Panc1 (cell line): ENCODE data around the gene ZNF462. TPM values are rescaled to one million over a fixed set of nuclear protein-coding genes. Genes with fewer than 3 reads are reported as not detected.

Source experiments
- ATAC-seq: fragments of 200-7000 bp; cut with Tn5 transposase; 2 replicates; pipeline ENCODE4 v1.9.1; 2020; ENCODE audit warnings: mild to moderate bottlenecking, moderate library complexity
- BruUV-seq: library from RNA; stranded (reverse); fragments of 400-500 nt; replicated peaks from 2 replicates; lab custom pipeline; 2021; lab: Mats Ljungman, UMichigan
- CTCF ChIA-PET: fragments of 300-600 bp; sonication (Branson Sonifier 250); formaldehyde crosslinking; loops from one replicate; lab custom pipeline; 2022; ENCODE audit warnings: antibody characterized with exemption; lab: Charles Lee
- POLR2A ChIA-PET: fragments of 300-600 bp; sonication (Branson Sonifier 250); formaldehyde crosslinking; loops from one replicate; lab custom pipeline; 2022; ENCODE audit warnings: antibody characterized with exemption; lab: Charles Lee
- DNase-seq: peaks from one replicate; pipeline ENCODE4 v3.0.0-alpha.2; 2010; ENCODE audit warnings: low read depth, low spot score
- H3K27ac ChIP-seq: 2 replicates; pipeline ENCODE4 v1.5.1; 2011; ENCODE audit warnings: mild to moderate bottlenecking, low read length, inconsistent platforms
- H3K27me3 ChIP-seq: fragments of 200-500 bp; sonication (Bioruptor generic); 2 replicates; pipeline ENCODE4 v1.6.0; 2014; ENCODE audit warnings: low read length, inconsistent platforms; ENCODE audit not compliant: control insufficient read depth, insufficient read depth
- H3K36me3 ChIP-seq: fragments of 200-500 bp; sonication (Bioruptor generic); 2 replicates; pipeline ENCODE4 v1.5.1; 2014; ENCODE audit warnings: inconsistent platforms, mild to moderate bottlenecking, low read length, moderate library complexity; ENCODE audit not compliant: control insufficient read depth, insufficient read depth
- H3K4me1 ChIP-seq: 2 replicates; pipeline ENCODE4 v1.5.1; 2011; ENCODE audit warnings: inconsistent platforms, mild to moderate bottlenecking, low read length, moderate library complexity; ENCODE audit not compliant: control insufficient read depth, insufficient read depth
- H3K4me3 ChIP-seq, 2 experiments: 2 replicates each; pipeline ENCODE4 v1.5.1; 2011 to 2012; ENCODE audit warnings: low read depth in 2 of 2, low read length in 2 of 2, mild to moderate bottlenecking in 2 of 2, inconsistent platforms in 1 of 2, moderate library complexity in 1 of 2
- H3K9me3 ChIP-seq: fragments of 200-500 bp; sonication (Bioruptor generic); 2 replicates; pipeline ENCODE4 v1.5.1; 2014; ENCODE audit warnings: low read depth, mild to moderate bottlenecking, inconsistent platforms, low read length, moderate library complexity; ENCODE audit not compliant: control insufficient read depth, insufficient read depth
- POLR2AphosphoS5 ChIP-seq: IDR thresholded peaks from 2 replicates; pipeline ENCODE4 v1.6.1; 2012; ENCODE audit warnings: mild to moderate bottlenecking, low read depth, low read length, moderate library complexity
- SIN3A ChIP-seq: IDR thresholded peaks from 2 replicates; pipeline ENCODE4 v1.6.1; 2012; ENCODE audit warnings: low read depth, mild to moderate bottlenecking, low read length, moderate library complexity, borderline replicate concordance; ENCODE audit not compliant: insufficient read depth
- TCF7L2 ChIP-seq: IDR thresholded peaks from 2 replicates; pipeline ENCODE4 v1.6.1; 2011; ENCODE audit warnings: mild to moderate bottlenecking, low read depth, low read length, inconsistent platforms
- in situ Hi-C: cut with HindIII; loops from 2 replicates; pipeline ENCODE4 v1.10.0; 2016; ENCODE audit warnings: low sequenced_read_pairs, low pct_unique_long_range_greater_than_20kb
- intact Hi-C: fragments of 100-400 bp; cut with micrococcal nuclease; formaldehyde crosslinking; loops from one replicate; pipeline ENCODE4 v1.10.0; 2022; ENCODE audit not compliant: unreplicated experiment
- total RNA-seq: library from RNA; stranded (reverse); gene quantifications from one replicate; pipeline ENCODE4 v1.2.1, GENCODE V29; 2021; ENCODE audit not compliant: unreplicated experiment
- TF ChIP-seq, protein P1 (sequence below), 2 experiments: IDR thresholded peaks; 2 replicates each; pipeline ENCODE4 v1.6.1; 2011 to 2012; ENCODE audit warnings: low read depth in 2 of 2, control low read depth in 1 of 2, low read length in 1 of 2, mild to moderate bottlenecking in 1 of 2, moderate library complexity in 1 of 2; ENCODE audit not compliant: insufficient read depth in 1 of 2
- TF ChIP-seq, protein P2 (sequence below): fragments of 450-650 bp; IDR thresholded peaks from 2 replicates; pipeline ENCODE4 v1.5.1; 2017; ENCODE audit warnings: mild to moderate bottlenecking

Gene ZNF462
- total RNA-seq, 1 experiment from 2014 or later = 34.8 TPM

DNA sequence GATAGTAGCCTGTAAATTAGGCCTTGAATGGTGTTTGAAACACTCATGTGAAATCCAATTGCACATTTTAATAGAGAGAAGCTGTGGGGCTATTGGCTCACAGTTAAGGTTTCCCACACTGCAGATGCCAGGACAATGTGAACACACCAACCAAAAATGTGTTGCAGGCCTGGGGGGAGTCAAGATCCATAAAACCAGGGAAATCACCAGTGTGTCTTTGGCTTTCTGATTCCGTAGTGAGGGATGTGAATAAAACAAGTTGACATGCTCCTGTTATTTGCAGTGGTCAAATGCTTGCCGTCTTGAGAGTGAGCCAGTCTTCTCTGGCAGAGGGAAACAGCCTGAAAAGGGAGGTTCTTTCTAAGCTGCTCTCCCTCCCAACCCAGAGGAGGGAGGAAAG lies 79.0 kb downstream of the ZNF462 start:
- no peaks in the 10 kb centered on the region for H3K27me3 ChIP-seq
- TF ChIP-seq, protein P1, sequence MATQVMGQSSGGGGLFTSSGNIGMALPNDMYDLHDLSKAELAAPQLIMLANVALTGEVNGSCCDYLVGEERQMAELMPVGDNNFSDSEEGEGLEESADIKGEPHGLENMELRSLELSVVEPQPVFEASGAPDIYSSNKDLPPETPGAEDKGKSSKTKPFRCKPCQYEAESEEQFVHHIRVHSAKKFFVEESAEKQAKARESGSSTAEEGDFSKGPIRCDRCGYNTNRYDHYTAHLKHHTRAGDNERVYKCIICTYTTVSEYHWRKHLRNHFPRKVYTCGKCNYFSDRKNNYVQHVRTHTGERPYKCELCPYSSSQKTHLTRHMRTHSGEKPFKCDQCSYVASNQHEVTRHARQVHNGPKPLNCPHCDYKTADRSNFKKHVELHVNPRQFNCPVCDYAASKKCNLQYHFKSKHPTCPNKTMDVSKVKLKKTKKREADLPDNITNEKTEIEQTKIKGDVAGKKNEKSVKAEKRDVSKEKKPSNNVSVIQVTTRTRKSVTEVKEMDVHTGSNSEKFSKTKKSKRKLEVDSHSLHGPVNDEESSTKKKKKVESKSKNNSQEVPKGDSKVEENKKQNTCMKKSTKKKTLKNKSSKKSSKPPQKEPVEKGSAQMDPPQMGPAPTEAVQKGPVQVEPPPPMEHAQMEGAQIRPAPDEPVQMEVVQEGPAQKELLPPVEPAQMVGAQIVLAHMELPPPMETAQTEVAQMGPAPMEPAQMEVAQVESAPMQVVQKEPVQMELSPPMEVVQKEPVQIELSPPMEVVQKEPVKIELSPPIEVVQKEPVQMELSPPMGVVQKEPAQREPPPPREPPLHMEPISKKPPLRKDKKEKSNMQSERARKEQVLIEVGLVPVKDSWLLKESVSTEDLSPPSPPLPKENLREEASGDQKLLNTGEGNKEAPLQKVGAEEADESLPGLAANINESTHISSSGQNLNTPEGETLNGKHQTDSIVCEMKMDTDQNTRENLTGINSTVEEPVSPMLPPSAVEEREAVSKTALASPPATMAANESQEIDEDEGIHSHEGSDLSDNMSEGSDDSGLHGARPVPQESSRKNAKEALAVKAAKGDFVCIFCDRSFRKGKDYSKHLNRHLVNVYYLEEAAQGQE (IDR thresholded peaks at IDR 0.05; ENCODE audit: insufficient read depth in 1 of 2, low read depth in 2 of 2, low read length in 1 of 2) = no peak
- TF ChIP-seq TCF7L2 (no peak), SIN3A (no peak), POLR2AphosphoS5 (no peak)
- TF ChIP-seq, protein P2, sequence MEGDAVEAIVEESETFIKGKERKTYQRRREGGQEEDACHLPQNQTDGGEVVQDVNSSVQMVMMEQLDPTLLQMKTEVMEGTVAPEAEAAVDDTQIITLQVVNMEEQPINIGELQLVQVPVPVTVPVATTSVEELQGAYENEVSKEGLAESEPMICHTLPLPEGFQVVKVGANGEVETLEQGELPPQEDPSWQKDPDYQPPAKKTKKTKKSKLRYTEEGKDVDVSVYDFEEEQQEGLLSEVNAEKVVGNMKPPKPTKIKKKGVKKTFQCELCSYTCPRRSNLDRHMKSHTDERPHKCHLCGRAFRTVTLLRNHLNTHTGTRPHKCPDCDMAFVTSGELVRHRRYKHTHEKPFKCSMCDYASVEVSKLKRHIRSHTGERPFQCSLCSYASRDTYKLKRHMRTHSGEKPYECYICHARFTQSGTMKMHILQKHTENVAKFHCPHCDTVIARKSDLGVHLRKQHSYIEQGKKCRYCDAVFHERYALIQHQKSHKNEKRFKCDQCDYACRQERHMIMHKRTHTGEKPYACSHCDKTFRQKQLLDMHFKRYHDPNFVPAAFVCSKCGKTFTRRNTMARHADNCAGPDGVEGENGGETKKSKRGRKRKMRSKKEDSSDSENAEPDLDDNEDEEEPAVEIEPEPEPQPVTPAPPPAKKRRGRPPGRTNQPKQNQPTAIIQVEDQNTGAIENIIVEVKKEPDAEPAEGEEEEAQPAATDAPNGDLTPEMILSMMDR = no peak
- no peaks in the 10 kb centered on the region for H3K4me1 ChIP-seq
- in situ Hi-C loops = no loop called here
- ChIA-PET CTCF (no interaction called here), POLR2A (no interaction called here)
- intact Hi-C loops = no loop called here
- no peak for ATAC-seq
- H3K9me3 ChIP-seq = no peaks in the 10 kb centered on the region
- H3K27ac ChIP-seq = no peak overlapping the region
- H3K36me3 ChIP-seq = peaks cover 3% of the 10 kb centered on the region; the same call in 1 of the 2 replicates
- no peak overlapping the region for H3K4me3 ChIP-seq
- BruUV-seq = no TSS peak
- no peak for DNase-seq

DNA sequence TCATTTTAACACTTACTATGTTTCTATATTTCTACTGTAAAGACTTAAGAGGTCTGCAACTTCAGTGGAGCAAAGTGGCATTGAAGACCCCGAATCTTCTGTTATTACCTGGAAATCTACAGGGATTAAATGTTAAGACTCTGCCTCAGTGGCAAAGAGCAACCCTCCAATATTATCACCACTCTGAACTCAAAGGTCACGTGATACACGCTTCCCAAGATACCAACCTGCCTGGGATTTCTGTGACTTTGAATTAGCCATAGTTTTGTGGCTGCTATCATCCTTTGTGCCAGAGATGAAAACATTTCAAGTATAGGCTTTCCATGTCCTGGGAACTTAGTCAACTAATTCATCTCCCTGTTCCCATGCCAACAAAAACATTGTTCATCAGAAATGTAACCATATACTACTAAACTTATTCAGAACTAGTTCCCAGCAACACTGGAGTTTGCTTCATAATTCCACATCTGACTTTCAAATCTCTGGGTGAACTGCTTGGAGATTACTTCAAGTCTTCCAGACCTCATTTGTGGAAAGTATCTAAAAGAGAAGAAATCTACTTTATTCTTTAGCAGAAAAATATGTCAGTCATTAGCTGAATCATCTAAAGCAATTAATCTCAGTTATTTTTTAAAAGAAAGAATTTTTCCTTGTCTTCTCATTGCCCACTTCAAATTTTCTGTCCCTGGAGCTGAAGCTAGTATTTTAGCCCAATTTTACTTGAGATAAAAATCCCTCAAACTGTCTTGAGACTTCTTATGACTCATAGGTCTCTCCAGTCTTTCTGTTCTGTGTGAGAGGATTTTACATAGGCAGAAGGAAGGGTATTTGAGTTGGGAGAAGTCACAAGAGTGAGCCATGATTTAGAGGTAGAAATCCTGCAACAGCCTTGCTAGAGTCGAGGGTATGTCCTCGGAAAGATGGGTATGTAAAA lies 83.0 kb downstream of the ZNF462 start:
- no peaks in the 10 kb centered on the region for H3K4me1 ChIP-seq
- H3K27ac ChIP-seq = no peak overlapping the region
- no TSS peak for BruUV-seq
- no peak overlapping the region for H3K4me3 ChIP-seq
- intact Hi-C loops (no loop called here), in situ Hi-C loops (no loop called here)
- H3K36me3 ChIP-seq = no peaks in the 10 kb centered on the region; the same call in 1 of the 2 replicates
- TF ChIP-seq POLR2AphosphoS5 (no peak), TCF7L2 (no peak), SIN3A (no peak)
- TF ChIP-seq, protein P2 = no peak
- TF ChIP-seq, protein P1 (IDR thresholded peaks at IDR 0.05; ENCODE audit: insufficient read depth in 1 of 2, low read depth in 2 of 2, low read length in 1 of 2) = no peak
- ChIA-PET POLR2A (no interaction called here), CTCF (no interaction called here)
- no peaks in the 10 kb centered on the region for H3K9me3 ChIP-seq
- H3K27me3 ChIP-seq = no peaks in the 10 kb centered on the region
- DNase-seq (no peak), ATAC-seq (no peak)
